Keratinocyte (primary cell): Measurements from ENCODE around the gene RFC2.

Experiments
- EZH2 ChIP-seq: IDR thresholded peaks from one replicate; pipeline ENCODE4 v1.6.1; 2012; ENCODE audit warnings: inconsistent platforms, mild to moderate bottlenecking, low read length, moderate library complexity
- TF ChIP-seq, protein P1 (sequence below), 3 experiments: IDR thresholded peaks in 1 of 3; conservative IDR thresholded peaks in 1 of 3; optimal IDR thresholded peaks in 1 of 3; 2 replicates in 2 of 3; 3 replicates in 1 of 3; pipeline versions ENCODE3 to v1.5.1; 2011; ENCODE audit warnings: low read length in 3 of 3, mild to moderate bottlenecking in 3 of 3, moderate library complexity in 2 of 3, control low read depth in 1 of 3, inconsistent platforms in 1 of 3; ENCODE audit not compliant: insufficient read depth in 2 of 3; ENCODE audit errors: extremely low read depth in 1 of 3

DNA sequence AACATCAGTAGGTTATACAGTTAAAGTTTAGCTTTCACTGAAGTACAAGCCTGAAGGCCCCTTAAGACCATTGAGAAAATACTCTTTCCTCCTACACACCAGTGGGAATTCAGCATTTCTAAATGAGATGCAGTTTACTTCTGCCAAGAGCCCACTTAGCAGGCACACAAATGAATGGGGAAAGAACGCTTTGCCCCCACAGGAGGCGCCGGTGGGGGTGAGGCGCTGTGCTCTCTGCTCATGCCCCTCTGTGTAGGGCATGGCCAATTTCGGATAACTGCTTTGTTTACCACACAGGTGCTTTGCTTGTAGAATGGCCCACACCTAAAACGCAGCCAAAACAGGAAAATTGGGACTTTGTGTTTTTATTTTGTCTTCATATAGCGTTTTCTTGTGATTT is 60.3 kb downstream of the RFC2 start:
- TF ChIP-seq, protein P1, sequence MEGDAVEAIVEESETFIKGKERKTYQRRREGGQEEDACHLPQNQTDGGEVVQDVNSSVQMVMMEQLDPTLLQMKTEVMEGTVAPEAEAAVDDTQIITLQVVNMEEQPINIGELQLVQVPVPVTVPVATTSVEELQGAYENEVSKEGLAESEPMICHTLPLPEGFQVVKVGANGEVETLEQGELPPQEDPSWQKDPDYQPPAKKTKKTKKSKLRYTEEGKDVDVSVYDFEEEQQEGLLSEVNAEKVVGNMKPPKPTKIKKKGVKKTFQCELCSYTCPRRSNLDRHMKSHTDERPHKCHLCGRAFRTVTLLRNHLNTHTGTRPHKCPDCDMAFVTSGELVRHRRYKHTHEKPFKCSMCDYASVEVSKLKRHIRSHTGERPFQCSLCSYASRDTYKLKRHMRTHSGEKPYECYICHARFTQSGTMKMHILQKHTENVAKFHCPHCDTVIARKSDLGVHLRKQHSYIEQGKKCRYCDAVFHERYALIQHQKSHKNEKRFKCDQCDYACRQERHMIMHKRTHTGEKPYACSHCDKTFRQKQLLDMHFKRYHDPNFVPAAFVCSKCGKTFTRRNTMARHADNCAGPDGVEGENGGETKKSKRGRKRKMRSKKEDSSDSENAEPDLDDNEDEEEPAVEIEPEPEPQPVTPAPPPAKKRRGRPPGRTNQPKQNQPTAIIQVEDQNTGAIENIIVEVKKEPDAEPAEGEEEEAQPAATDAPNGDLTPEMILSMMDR (optimal IDR thresholded peaks at IDR 0.05 in 1 of 3, IDR thresholded peaks at IDR 0.05 in 1 of 3, conservative IDR thresholded peaks at IDR 0.05 in 1 of 3; ENCODE audit: extremely low read depth in 1 of 3, insufficient read depth in 2 of 3, low read length in 3 of 3) = no peak
- TF ChIP-seq EZH2 = no peak
